Right lobe of liver (tissue), 6 donors: Measurements from ENCODE around the gene UAP1L1. TPM values are rescaled to one million over a fixed set of nuclear protein-coding genes. Genes with fewer than 3 reads are reported as not detected.

Experiments
- ATAC-seq, 4 donors: fragments of 200-7000 bp; cut with Tn5 transposase; one replicate each; pipeline ENCODE4 v1.9.1; 2020; ENCODE audit warnings: mild to moderate bottlenecking in 4 of 4, moderate library complexity in 4 of 4
- DNase-seq, 3 donors: peaks; one replicate each; pipeline ENCODE4 v3.0.0-alpha.2; 2020
- H3K27ac ChIP-seq, 3 donors: fragments of 200-600 bp; one replicate each; pipeline ENCODE4 v1.8.0; 2022
- H3K27me3 ChIP-seq, 2 donors: fragments of 200-600 bp; one replicate each; pipeline ENCODE4 v1.8.0; 2022
- H3K36me3 ChIP-seq, 4 donors: fragments of 200-600 bp; sonication (generic) in 1 of 4; one replicate each; pipeline versions ENCODE4 v1.5.1 to v1.8.0; 2017 to 2022; ENCODE audit warnings: control low read depth in 1 of 4
- H3K4me1 ChIP-seq, 4 donors: fragments of 200-600 bp; sonication (generic) in 1 of 4; one replicate each; pipeline versions ENCODE4 v1.5.1 to v1.8.0; 2017 to 2022; ENCODE audit warnings: control low read depth in 1 of 4
- H3K4me3 ChIP-seq, 3 donors: fragments of 200-600 bp; one replicate each; pipeline ENCODE4 v1.8.0; 2022
- H3K9me3 ChIP-seq, 4 donors: fragments of 200-600 bp; sonication (generic) in 1 of 4; one replicate each; pipeline versions ENCODE4 v1.5.1 to v1.8.0; 2017 to 2022; ENCODE audit warnings: control low read depth in 1 of 4
- CTCF ChIP-seq, 4 donors: fragments of 200-600 bp in 3 of 4; fragments of 450-650 bp in 1 of 4; IDR thresholded peaks; one replicate each; pipeline versions ENCODE4 v1.5.1 to v1.8.0; 2016 to 2022; ENCODE audit warnings: antibody characterized with exemption in 4 of 4, mild to moderate bottlenecking in 2 of 4
- POLR2A ChIP-seq: fragments of 450-650 bp; IDR thresholded peaks from one replicate; pipeline ENCODE4 v1.6.1; 2017; ENCODE audit warnings: antibody characterized with exemption, mild to moderate bottlenecking
- WGBS: methylation state at CpG from one replicate; pipeline ENCODE4 v1.1.6; 2018; ENCODE audit warnings: low coverage, low lambda C conversion rate; ENCODE audit not compliant: insufficient coverage; ENCODE audit errors: missing lambda C conversion rate; 5-methylcytosine and 5-hydroxymethylcytosine counted together
- intact Hi-C, 2 donors: fragments of 100-400 bp; cut with DNase I; formaldehyde crosslinking; loops; one replicate each; pipeline versions ENCODE4 v1.11.2 to v1.14.1; 2022
- total RNA-seq, 6 experiments: library from RNA; depleted of rRNA in 2 of 6; stranded (reverse); fragments of >200 nt in 2 of 6; fragmentation: NEBNext Ultra II Directional in 3 of 6; extraction: Animal tissue kit (Norgen Biotek cat#: 25700) in 3 of 6; gene quantifications; one replicate each; pipeline versions ENCODE4 v1.1.0 to v1.2.4, GENCODE V29; 2016 to 2023
- donor health status: DM: no; HTN: yes; CAD: no.
- donor health status: DM: no; HTN: no; CAD: no.
- donor health status: DM: no; HTN: no; CAD: no.
- donor health status: DM: no; HTN: yes; CAD: no.
- donor health status: DM: no; HTN: yes; CAD: no.

The UAP1L1 gene
- total RNA-seq, 6 experiments from 2014 or later = 1.3 to 4.9 (median 1.9) TPM

GRCh38 chr9:137055385-137056364 is 21.6 kb upstream of the UAP1L1 start:
- H3K27me3 ChIP-seq = no peaks in the 10 kb centered on the region
- no peaks in the 10 kb centered on the region for H3K36me3 ChIP-seq
- ATAC-seq (peak; percentile 87 to 91 (median 88)), DNase-seq (peak; percentile 96 to 98 (median 96))
- intact Hi-C loops = no loop called here
- WGBS = 31% methylated on average over 7 of the region's 28 CpGs
- peak overlapping the region in 2 of 3 donors; percentile 70 to 81 for H3K27ac ChIP-seq
- TF ChIP-seq CTCF (IDR thresholded peaks at IDR 0.05) (no peak), POLR2A (no peak)
- H3K4me1 ChIP-seq = peaks cover 2 to 27% (median 11%) of the 10 kb centered on the region in 4 donors
- H3K9me3 ChIP-seq = no peaks in the 10 kb centered on the region
- H3K4me3 ChIP-seq = peak overlapping the region in 2 of 3 donors; percentile 51 to 53

GRCh38 chr9:137056739-137057415 is 20.4 kb upstream of the UAP1L1 start:
- 37% methylated on average over 10 of the region's 17 CpGs for WGBS
- no peak for ATAC-seq

GRCh38 chr9:137057545-137057944 is 19.8 kb upstream of the UAP1L1 start:
- Histone ChIP-seq H3K36me3 (no peaks in the 10 kb centered on the region), H3K9me3 (no peaks in the 10 kb centered on the region), H3K27me3 (no peaks in the 10 kb centered on the region), H3K4me3 (no peak overlapping the region), H3K27ac (no peak overlapping the region), H3K4me1 (peaks cover 2 to 27% (median 11%) of the 10 kb centered on the region in 4 donors)
- TF ChIP-seq CTCF (IDR thresholded peaks at IDR 0.05) (no peak), POLR2A (no peak)
- DNase-seq (no peak), ATAC-seq (no peak)
- intact Hi-C loops = no loop called here
- WGBS = 77% methylated on average over 14 of the region's 16 CpGs

More at GRCh38 chr9:137056739-137057415, 20.4 kb upstream of the UAP1L1 start:
- Histone ChIP-seq H3K9me3 (no peaks in the 10 kb centered on the region), H3K27me3 (no peaks in the 10 kb centered on the region), H3K4me3 (no peak overlapping the region), H3K36me3 (no peaks in the 10 kb centered on the region), H3K4me1 (peaks cover 2 to 27% (median 11%) of the 10 kb centered on the region in 4 donors), H3K27ac (no peak overlapping the region)
- no peak for DNase-seq
- intact Hi-C loops = no loop called here
- no peak for TF ChIP-seq POLR2A
- no peak for TF ChIP-seq CTCF (IDR thresholded peaks at IDR 0.05)

GRCh38 chr9:137058521-137059234 is 18.6 kb upstream of the UAP1L1 start:
- Histone ChIP-seq H3K4me1 (peaks cover 2 to 21% (median 11%) of the 10 kb centered on the region in 4 donors), H3K4me3 (no peak overlapping the region), H3K27ac (no peak overlapping the region), H3K27me3 (no peaks in the 10 kb centered on the region), H3K36me3 (no peaks in the 10 kb centered on the region), H3K9me3 (no peaks in the 10 kb centered on the region)
- 59% methylated on average over 3 of the region's 9 CpGs for WGBS
- TF ChIP-seq POLR2A = no peak
- no peak for TF ChIP-seq CTCF (IDR thresholded peaks at IDR 0.05)
- intact Hi-C loops = no loop called here
- DNase-seq (no peak), ATAC-seq (no peak)
